Stomach (tissue), 9 donors: ENCODE results near the gene SIGLEC10. TPM values are rescaled to one million over a fixed set of nuclear protein-coding genes. Genes with fewer than 3 reads are reported as not detected.

Source experiments
- DNase-seq, 2 donors: peaks; one replicate each; pipeline versions ENCODE4 v3.0.0 to v3.0.0-alpha.2; 2013 to 2019
- H3K27ac ChIP-seq, 5 donors: fragments of 200-600 bp in 4 of 5; sonication (generic) in 4 of 5; one replicate each; pipeline ENCODE4 v1.5.1; 2013 to 2019; ENCODE audit warnings: mild to moderate bottlenecking in 1 of 5, moderate library complexity in 1 of 5
- H3K27me3 ChIP-seq, 3 donors: fragments of 200-600 bp; sonication (generic); one replicate each; pipeline ENCODE4 v1.5.1; 2017 to 2019; ENCODE audit warnings: mixed run types in 1 of 3
- H3K36me3 ChIP-seq, 4 donors: fragments of 200-600 bp; sonication (generic); 1 replicate in 3 of 4; 2 replicates in 1 of 4; pipeline ENCODE4 v1.5.1; 2016 to 2019
- H3K4me1 ChIP-seq, 4 donors: fragments of 200-600 bp; sonication (generic); one replicate each; pipeline ENCODE4 v1.5.1; 2016 to 2019
- H3K4me3 ChIP-seq, 4 donors: fragments of 200-600 bp; sonication (generic) in 3 of 4; one replicate each; pipeline ENCODE4 v1.5.1; 2016 to 2019; ENCODE audit warnings: mild to moderate bottlenecking in 1 of 4
- H3K9me3 ChIP-seq, 4 donors: fragments of 200-600 bp; sonication (generic); one replicate each; pipeline ENCODE4 v1.5.1; 2016 to 2019
- EP300 ChIP-seq: sonication (generic); formaldehyde crosslinking; IDR thresholded peaks from one replicate; pipeline ENCODE4 v1.6.1; 2017; ENCODE audit warnings: antibody characterized with exemption
- POLR2A ChIP-seq, 4 donors: fragments of 450-650 bp; IDR thresholded peaks; one replicate each; pipeline ENCODE4 v1.6.1; 2016; ENCODE audit warnings: antibody characterized with exemption in 4 of 4, control low read depth in 2 of 4, mild to moderate bottlenecking in 1 of 4, moderate library complexity in 1 of 4
- POLR2AphosphoS5 ChIP-seq, 3 donors: sonication (generic); formaldehyde crosslinking; IDR thresholded peaks; one replicate each; pipeline ENCODE4 v1.6.1; 2016; ENCODE audit warnings: antibody characterized with exemption in 3 of 3
- WGBS, 5 donors: extraction: QIAGEN DNeasy Blood & Tissue Kit in 3 of 5; methylation state at CpG; one replicate each; pipeline versions ENCODE4 v1.1.5 to v1.1.7; 2013 to 2018; 5-methylcytosine and 5-hydroxymethylcytosine counted together
- intact Hi-C: fragments of 100-400 bp; cut with DNase I; formaldehyde crosslinking; loops from one replicate; pipeline ENCODE4 v1.15.1; 2023; ENCODE audit warnings: low total_unique reads
- polyA plus RNA-seq, 3 donors: library from polyadenylated mRNA; stranded (reverse); fragments of 200-250 nt; gene quantifications; one replicate each; pipeline ENCODE4 v1.2.3, GENCODE V29; 2013
- total RNA-seq, 5 donors: library from RNA; depleted of rRNA; stranded (reverse); fragments of >200 nt; gene quantifications; one replicate each; pipeline versions ENCODE4 v1.1.0 to v1.2.3, GENCODE V29; 2014 to 2016
- TF ChIP-seq, protein P1 (sequence below), 7 experiments: fragments of 450-650 bp in 4 of 7; fragments of 200-600 bp in 3 of 7; sonication (generic) in 3 of 7; IDR thresholded peaks; one replicate each; pipeline ENCODE4 v1.5.1; 2016 to 2019; ENCODE audit warnings: antibody characterized with exemption in 7 of 7, control low read depth in 2 of 7, mild to moderate bottlenecking in 1 of 7
- donor health status: healthy with polysubstance abuse.
- donor health status: Bipolar disorder and iron deficiency.
- donor health status: healthy.

SIGLEC10 gene
- total and polyA plus RNA-seq, 8 donors = 1.1 to 21.4 (median 2.7) TPM; not detected in 2

DNA sequence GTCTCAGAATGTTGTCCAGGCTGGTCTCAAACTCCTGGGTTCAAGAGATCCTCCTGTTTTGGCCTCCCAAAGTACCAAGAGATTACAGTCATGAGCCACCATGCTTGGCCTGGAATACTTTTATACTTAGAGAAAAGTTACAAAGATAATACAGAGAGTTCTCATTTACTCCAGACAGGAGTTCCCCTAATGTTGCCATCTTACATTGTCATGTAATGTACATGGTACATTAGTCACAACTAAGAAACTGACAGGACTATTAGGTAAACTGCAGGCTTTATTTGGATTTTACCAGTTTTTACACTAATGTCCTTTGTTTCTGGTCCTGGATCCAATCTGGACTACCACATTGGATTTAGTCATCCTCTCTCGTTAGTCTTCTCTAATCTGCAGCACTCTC is 24.7 kb downstream of the SIGLEC10 start:
- intact Hi-C loops = no loop called here
- WGBS, 5 donors = 66 to 89% (median 80%) methylated on average over 1 of the region's 1 CpG

DNA sequence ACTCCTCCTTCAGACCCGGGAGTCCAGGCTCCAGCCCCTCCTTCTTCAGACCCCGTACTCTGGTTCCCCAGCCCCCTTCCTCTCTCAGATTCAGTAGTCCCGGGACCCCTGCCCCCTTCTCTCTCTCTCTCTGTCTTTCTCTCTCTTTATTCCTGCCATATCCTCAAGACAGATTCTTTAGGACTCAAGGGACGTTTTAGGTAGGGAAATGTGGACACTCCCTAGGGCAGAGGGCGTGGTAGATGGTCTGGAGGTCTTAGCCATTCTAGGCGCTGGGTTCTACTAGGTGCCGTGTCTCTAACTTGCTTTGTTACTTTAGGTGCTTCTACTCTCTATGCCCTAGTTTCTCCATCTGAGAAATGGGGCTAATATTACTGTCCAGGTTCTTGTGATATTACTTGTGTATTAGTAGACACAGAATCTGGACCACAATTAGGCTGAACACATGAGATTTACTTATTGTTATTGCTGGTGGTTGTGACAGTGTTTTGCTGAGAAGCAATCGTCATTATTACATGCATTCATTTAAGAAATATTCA is 26.3 kb downstream of the SIGLEC10 start:
- DNase-seq = no peak
- Histone ChIP-seq H3K4me1 (peaks cover 7 to 20% (median 12%) of the 10 kb centered on the region in 4 donors), H3K9me3 (no peaks in the 10 kb centered on the region), H3K4me3 (no peak overlapping the region), H3K27ac (no peak overlapping the region), H3K36me3 (no peaks in the 10 kb centered on the region), H3K27me3 (no peaks in the 10 kb centered on the region)
- intact Hi-C loops = no loop called here
- 59 to 65% (median 62%) methylated on average over 8 of the region's 8 CpGs for WGBS, 5 donors
- TF ChIP-seq POLR2A (IDR thresholded peaks at IDR 0.05) (no peak), EP300 (no peak), POLR2AphosphoS5 (IDR thresholded peaks at IDR 0.05) (no peak)
- TF ChIP-seq, protein P1, sequence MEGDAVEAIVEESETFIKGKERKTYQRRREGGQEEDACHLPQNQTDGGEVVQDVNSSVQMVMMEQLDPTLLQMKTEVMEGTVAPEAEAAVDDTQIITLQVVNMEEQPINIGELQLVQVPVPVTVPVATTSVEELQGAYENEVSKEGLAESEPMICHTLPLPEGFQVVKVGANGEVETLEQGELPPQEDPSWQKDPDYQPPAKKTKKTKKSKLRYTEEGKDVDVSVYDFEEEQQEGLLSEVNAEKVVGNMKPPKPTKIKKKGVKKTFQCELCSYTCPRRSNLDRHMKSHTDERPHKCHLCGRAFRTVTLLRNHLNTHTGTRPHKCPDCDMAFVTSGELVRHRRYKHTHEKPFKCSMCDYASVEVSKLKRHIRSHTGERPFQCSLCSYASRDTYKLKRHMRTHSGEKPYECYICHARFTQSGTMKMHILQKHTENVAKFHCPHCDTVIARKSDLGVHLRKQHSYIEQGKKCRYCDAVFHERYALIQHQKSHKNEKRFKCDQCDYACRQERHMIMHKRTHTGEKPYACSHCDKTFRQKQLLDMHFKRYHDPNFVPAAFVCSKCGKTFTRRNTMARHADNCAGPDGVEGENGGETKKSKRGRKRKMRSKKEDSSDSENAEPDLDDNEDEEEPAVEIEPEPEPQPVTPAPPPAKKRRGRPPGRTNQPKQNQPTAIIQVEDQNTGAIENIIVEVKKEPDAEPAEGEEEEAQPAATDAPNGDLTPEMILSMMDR (IDR thresholded peaks at IDR 0.05) = no peak

More for the DNA sequence above, 24.7 kb downstream of the SIGLEC10 start:
- no peak for TF ChIP-seq POLR2A (IDR thresholded peaks at IDR 0.05)
- no peak for TF ChIP-seq POLR2AphosphoS5 (IDR thresholded peaks at IDR 0.05)
- TF ChIP-seq EP300 = no peak
- TF ChIP-seq, protein P1 (IDR thresholded peaks at IDR 0.05) = no peak
- no peak for DNase-seq
- Histone ChIP-seq H3K4me1 (peaks cover 7 to 20% (median 12%) of the 10 kb centered on the region in 4 donors), H3K36me3 (no peaks in the 10 kb centered on the region), H3K27ac (no peak overlapping the region), H3K9me3 (no peaks in the 10 kb centered on the region), H3K4me3 (no peak overlapping the region), H3K27me3 (no peaks in the 10 kb centered on the region)

DNA sequence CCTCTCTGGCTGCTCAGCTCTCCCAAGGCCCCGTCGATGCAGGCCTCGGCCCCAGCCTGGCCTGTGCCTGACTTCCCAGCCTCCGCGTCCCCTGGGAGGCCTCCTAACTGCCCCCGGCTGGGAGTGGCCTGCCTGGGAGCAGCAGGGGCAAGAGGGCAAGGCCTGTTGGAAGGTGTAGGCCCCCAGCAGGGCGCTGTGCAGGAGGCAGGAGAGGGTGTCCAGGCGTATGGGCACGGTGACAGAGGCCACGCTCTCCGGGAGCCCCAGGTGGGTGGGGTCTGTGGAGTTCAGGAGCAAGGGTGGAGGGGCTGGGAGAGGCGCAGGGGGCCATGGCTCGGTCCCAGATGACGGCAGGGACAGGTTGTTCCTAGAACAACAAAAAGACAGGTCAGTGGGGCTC is 28.3 kb downstream of the SIGLEC10 start:
- Histone ChIP-seq H3K4me1 (peaks cover 0 to 7% (median 4%) of the 10 kb centered on the region in 4 donors), H3K4me3 (no peak overlapping the region), H3K27ac (no peak overlapping the region), H3K27me3 (no peaks in the 10 kb centered on the region), H3K36me3 (no peaks in the 10 kb centered on the region), H3K9me3 (no peaks in the 10 kb centered on the region)
- no peak for TF ChIP-seq EP300
- TF ChIP-seq POLR2AphosphoS5 (IDR thresholded peaks at IDR 0.05) = no peak
- no peak for TF ChIP-seq POLR2A (IDR thresholded peaks at IDR 0.05)
- TF ChIP-seq, protein P1 (IDR thresholded peaks at IDR 0.05) = no peak
- WGBS, 5 donors = 69 to 87% (median 79%) methylated on average over 9 to 14 of the region's 14 CpGs
- no peak for DNase-seq
- intact Hi-C loops = no loop called here

DNA sequence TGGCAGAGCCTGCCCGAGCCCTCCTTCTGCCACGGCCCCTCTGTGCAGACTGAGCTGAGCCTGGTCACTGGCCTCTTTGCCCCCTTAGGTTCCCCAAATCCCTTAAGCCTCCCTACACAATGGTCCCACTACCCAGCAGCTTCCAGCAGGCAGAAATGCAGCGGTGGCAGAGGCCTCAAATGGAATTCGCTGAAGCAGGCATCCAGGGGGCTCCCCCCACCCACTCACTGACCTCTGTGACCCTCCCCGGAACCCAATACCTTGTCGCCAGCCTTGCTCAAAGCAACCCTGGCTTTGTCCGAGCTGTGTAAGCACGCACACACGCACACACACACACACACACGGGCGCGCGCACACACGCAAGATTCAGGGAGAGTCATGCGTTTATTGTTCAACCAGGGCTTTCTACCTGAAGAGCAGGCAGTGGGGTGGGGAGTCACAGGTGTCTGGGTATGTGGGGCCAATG is 29.5 kb downstream of the SIGLEC10 start, which contains the start of gene LIM2:
TSS of gene LIM2 (minus strand) at position 51 of the 466 bp plus-strand sequence. CDS start 531 bp downstream, outside the sequence.
- no peak within 1 kb of the TSS for H3K4me3 ChIP-seq
- H3K27ac ChIP-seq = no peak within 1 kb of the TSS
- intact Hi-C loops = no loop called here
- TF ChIP-seq POLR2A (IDR thresholded peaks at IDR 0.05) (no peak), EP300 (no peak), POLR2AphosphoS5 (IDR thresholded peaks at IDR 0.05) (no peak)
- TF ChIP-seq, protein P1 (IDR thresholded peaks at IDR 0.05) = no peak
- H3K9me3 ChIP-seq = no peaks in the 10 kb centered on the region
- 53 to 77% (median 59%) methylated on average over 13 to 15 of the region's 15 CpGs for WGBS, 5 donors
- no peaks in the 10 kb centered on the region for H3K27me3 ChIP-seq
- DNase-seq = no peak
- no peaks in the 10 kb centered on the region for H3K4me1 ChIP-seq
- no peaks in the 10 kb centered on the region for H3K36me3 ChIP-seq
